ENCODE measurements around the gene PARVG. TPM values are rescaled to one million over a fixed set of nuclear protein-coding genes. Genes with fewer than 3 reads are reported as not detected.
A peak's percentile ranks its signal among the peaks of the same experiment; 100 is the strongest.

Gene PARVG
- total RNA-seq, 1 experiment from 2014 or later = 1.3 TPM

GRCh38 chr22:44167501-44167900, 13.2 kb upstream of the PARVG start:
- Histone ChIP-seq H4K8ac (replicated peaks; ENCODE audit: insufficient read length, low read depth, low read length) (no peak overlapping the region), H3K27me3 (ENCODE audit: insufficient read depth, low read length) (no peaks in the 10 kb centered on the region), H3K4me2 (ENCODE audit: insufficient read depth, insufficient read length, low read length) (no peak overlapping the region), H2BK120ac (ENCODE audit: low read depth, low read length, poor library complexity, severe bottlenecking) (no peak overlapping the region), H2BK20ac (ENCODE audit: low read depth, low read length, poor library complexity, severe bottlenecking) (no peak overlapping the region), H3K18ac (ENCODE audit: insufficient read length, low read depth, low read length) (no peak overlapping the region), H2AK5ac (ENCODE audit: insufficient read length, low read length) (no peak overlapping the region), H3K4me1 (ENCODE audit: insufficient read depth, low read length) (peaks cover 3% of the 10 kb centered on the region; the same call in 1 of the 2 replicates), H3K56ac (ENCODE audit: insufficient read length, low read depth, low read length) (no peak overlapping the region), H3K79me2 (ENCODE audit: insufficient read depth, low read length) (no peaks in the 10 kb centered on the region), H3K27ac (ENCODE audit: insufficient read length, low read depth, low read length) (no peak overlapping the region), H3K9me3 (ENCODE audit: control insufficient read depth, low read depth, low read length) (no peaks in the 10 kb centered on the region), H4K91ac (ENCODE audit: insufficient read length, low read depth, low read length) (no peak overlapping the region), H3K9ac (ENCODE audit: extremely low read depth, insufficient read length, low read length) (no peak overlapping the region), H3K79me1 (ENCODE audit: insufficient read depth, low read depth, low read length, poor library complexity, severe bottlenecking) (no peaks in the 10 kb centered on the region), H3T11ph (ENCODE audit: low read length) (no peak overlapping the region), H3K23ac (ENCODE audit: insufficient read length, low read depth, low read length) (no peak overlapping the region), H2BK15ac (ENCODE audit: low read depth, low read length) (no peak overlapping the region), H2BK5ac (ENCODE audit: insufficient read length, low read length) (no peak overlapping the region), H2AFZ (ENCODE audit: low read length) (no peak overlapping the region), H4K5ac (ENCODE audit: insufficient read length, low read depth, low read length) (no peak overlapping the region), H4K20me1 (ENCODE audit: control insufficient read depth, insufficient read depth, insufficient read length) (no peaks in the 10 kb centered on the region), H3K4ac (ENCODE audit: low read depth, low read length) (peak overlapping the region; percentile 37; the same call in 1 of the 2 replicates), H2BK12ac (ENCODE audit: insufficient read length, low read depth, low read length) (no peak overlapping the region), H3K23me2 (ENCODE audit: insufficient read length, low read depth, low read length, poor library complexity, severe bottlenecking) (peaks cover 3% of the 10 kb centered on the region), H3K14ac (ENCODE audit: insufficient read depth, low read length) (no peak overlapping the region)
- no CpG with 5 or more reads among the region's 12 CpGs for WGBS (ENCODE audit: extremely low coverage, insufficient read length, low lambda C conversion rate)
- Mint-ChIP-seq H3K4me1 (peaks cover 32 to 35% of the 10 kb centered on the region in 2 experiments), H3K9me3 (no peaks in the 10 kb centered on the region), H3K36me3 (ENCODE audit: insufficient read depth in 1 of 3, low read depth in 3 of 3) (no peaks in the 10 kb centered on the region; a peak in 2 of 7 replicates), H3K27me3 (ENCODE audit: low read depth) (no peaks in the 10 kb centered on the region), H3K4me3 (no peak overlapping the region), H3K27ac (peak overlapping the region in 2 of 3 experiments; percentile 39 to 55; a peak in 1 of 7 replicates)
- no peak for DNase-seq
- no peak for TF ChIP-seq CTCF (conservative IDR thresholded peaks at IDR 0.05)

All from H9 (cell line).